CD14-positive monocyte (primary cell): ENCODE measurements around the gene CWC25. TPM values are rescaled to one million over a fixed set of nuclear protein-coding genes. Genes with fewer than 3 reads are reported as not detected.
A peak's percentile ranks its signal among the peaks of the same experiment; 100 is the strongest.

Experiments used
- DNase-seq, 3 donors: peaks; one replicate each; pipeline ENCODE4 v3.0.0-alpha.2; 2011 to 2022
- H2AFZ ChIP-seq: 2 replicates; pipeline ENCODE4 v1.6.0; 2012; ENCODE audit warnings: mild to moderate bottlenecking, low read depth, low read length, inconsistent platforms; ENCODE audit not compliant: insufficient read depth, poor library complexity, severe bottlenecking
- H3K27ac ChIP-seq, 2 donors: 1 replicate in 1 of 2; 2 replicates in 1 of 2; pipeline ENCODE4 v1.5.1; 2012 to 2013; ENCODE audit warnings: low read length in 2 of 2, control low read depth in 1 of 2, inconsistent platforms in 1 of 2, low read depth in 1 of 2, mild to moderate bottlenecking in 1 of 2
- H3K27me3 ChIP-seq, 2 donors: one replicate each; pipeline versions ENCODE4 v1.6.0 to v1.6.1; 2011 to 2013; ENCODE audit warnings: low read length in 2 of 2; ENCODE audit not compliant: control insufficient read depth in 2 of 2, insufficient read depth in 2 of 2
- H3K36me3 ChIP-seq, 2 donors: replicated peaks in 1 of 2; 1 replicate in 1 of 2; 2 replicates in 1 of 2; pipeline versions ENCODE4 v1.5.1 to v1.6.1; 2012 to 2013; ENCODE audit warnings: low read length in 2 of 2, control low read depth in 1 of 2, inconsistent platforms in 1 of 2, mild to moderate bottlenecking in 1 of 2; ENCODE audit not compliant: insufficient read depth in 2 of 2, control insufficient read depth in 1 of 2
- H3K4me1 ChIP-seq, 2 donors: 1 replicate in 1 of 2; 2 replicates in 1 of 2; pipeline versions ENCODE4 v1.5.1 to v1.6.1; 2012 to 2013; ENCODE audit warnings: low read length in 2 of 2, control low read depth in 1 of 2, inconsistent platforms in 1 of 2, mild to moderate bottlenecking in 1 of 2, moderate library complexity in 1 of 2; ENCODE audit not compliant: insufficient read depth in 2 of 2, control insufficient read depth in 1 of 2
- H3K4me2 ChIP-seq: replicated peaks from 2 replicates; pipeline ENCODE3; 2012; ENCODE audit warnings: low read length, moderate library complexity, mild to moderate bottlenecking; ENCODE audit not compliant: poor library complexity, severe bottlenecking; ENCODE audit errors: extremely low read depth
- H3K4me3 ChIP-seq, 3 experiments: fragments of 200-600 bp in 1 of 3; sonication (generic) in 1 of 3; replicated peaks in 1 of 3; 1 replicate in 2 of 3; 2 replicates in 1 of 3; pipeline ENCODE4 v1.5.1; 2011 to 2013; ENCODE audit warnings: low read length in 3 of 3, mild to moderate bottlenecking in 3 of 3, control low read depth in 2 of 3, low read depth in 2 of 3, inconsistent platforms in 1 of 3, moderate library complexity in 1 of 3
- H3K79me2 ChIP-seq: 2 replicates; pipeline ENCODE4 v1.6.0; 2012; ENCODE audit warnings: mild to moderate bottlenecking, control low read depth, inconsistent platforms, low read length, moderate library complexity; ENCODE audit not compliant: insufficient read depth
- H3K9ac ChIP-seq: 2 replicates; pipeline ENCODE4 v1.6.0; 2017; ENCODE audit warnings: low read length, mild to moderate bottlenecking; ENCODE audit not compliant: insufficient read depth, poor library complexity, severe bottlenecking
- H3K9me3 ChIP-seq, 2 donors: replicated peaks in 1 of 2; 1 replicate in 1 of 2; 2 replicates in 1 of 2; pipeline versions ENCODE4 v1.5.1 to v1.6.1; 2012 to 2013; ENCODE audit warnings: low read length in 2 of 2, control low read depth in 1 of 2; ENCODE audit not compliant: control insufficient read depth in 1 of 2, insufficient read depth in 1 of 2
- H4K20me1 ChIP-seq: 2 replicates; pipeline ENCODE4 v1.6.0; 2012; ENCODE audit warnings: mild to moderate bottlenecking, low read length, control low read depth, moderate library complexity; ENCODE audit not compliant: insufficient read depth
- H3K27ac Mint-ChIP-seq, 7 donors: one replicate each; pipeline ENCODE4 v1.8.0; 2020; ENCODE audit warnings: mild to moderate bottlenecking in 7 of 7, mixed read lengths in 7 of 7, moderate library complexity in 6 of 7, inconsistent platforms in 2 of 7
- H3K27me3 Mint-ChIP-seq, 3 donors: one replicate each; pipeline ENCODE4 v1.8.0; 2021 to 2022; ENCODE audit warnings: low read depth in 3 of 3, mild to moderate bottlenecking in 3 of 3, mixed read lengths in 3 of 3, moderate library complexity in 3 of 3, inconsistent platforms in 1 of 3
- H3K36me3 Mint-ChIP-seq, 2 donors: one replicate each; pipeline ENCODE4 v1.8.0; 2020; ENCODE audit warnings: mixed read lengths in 2 of 2, inconsistent platforms in 1 of 2, mild to moderate bottlenecking in 1 of 2
- H3K4me1 Mint-ChIP-seq: one replicate; pipeline ENCODE4 v1.8.0; 2020; ENCODE audit warnings: mild to moderate bottlenecking, mixed read lengths
- H3K4me3 Mint-ChIP-seq, 2 donors: one replicate each; pipeline ENCODE4 v1.8.0; 2020; ENCODE audit warnings: mild to moderate bottlenecking in 2 of 2, mixed read lengths in 2 of 2, moderate library complexity in 1 of 2
- H3K9me3 Mint-ChIP-seq, 7 donors: one replicate each; pipeline ENCODE4 v1.8.0; 2020 to 2022; ENCODE audit warnings: mixed read lengths in 7 of 7, mild to moderate bottlenecking in 6 of 7, moderate library complexity in 6 of 7, inconsistent platforms in 2 of 7
- CTCF ChIP-seq: fragments of 200-600 bp; IDR thresholded peaks from one replicate; pipeline ENCODE4 v1.8.0; 2022; ENCODE audit warnings: antibody characterized with exemption, mild to moderate bottlenecking
- WGBS: methylation state at CpG from one replicate; pipeline ENCODE4 v1.1.5; 2013; ENCODE audit warnings: missing lambda C conversion rate; ENCODE audit not compliant: insufficient coverage; 5-methylcytosine and 5-hydroxymethylcytosine counted together
- intact Hi-C, 2 donors: fragments of 100-400 bp; cut with micrococcal nuclease; formaldehyde crosslinking; loops; one replicate each; pipeline versions ENCODE4 v1.15.0 to v1.15.1; 2023
- polyA plus RNA-seq, 3 donors: library from polyadenylated mRNA; depleted of rRNA in 1 of 3; unstranded in 2 of 3; stranded (reverse) in 1 of 3; fragments of 300-500 nt in 2 of 3; fragments of >200 nt in 1 of 3; fragmentation: Illumina TruSeq in 2 of 3; gene quantifications; 1 replicate in 2 of 3; 2 replicates in 1 of 3; pipeline ENCODE4 v1.2.3, GENCODE V29; 2012 to 2021

The CWC25 gene
- polyA plus RNA-seq, 3 donors: 7.5 to 63.2 (median 8.4) TPM

GRCh38 chr17:38800237-38800760 is 24.8 kb downstream of the CWC25 start:
- peak overlapping the region; percentile 88 to 93 for H3K27ac ChIP-seq
- peaks cover 32 to 58% of the 10 kb centered on the region in 2 donors for H3K36me3 ChIP-seq
- no peaks in the 10 kb centered on the region for H3K27me3 ChIP-seq
- no peak for DNase-seq
- H3K4me3 ChIP-seq: peak overlapping the region; percentile 63 to 97 (median 87)
- H3K4me1 ChIP-seq: peaks cover 25 to 27% of the 10 kb centered on the region in 2 donors
- intact Hi-C loops: loop anchor here (1.0 to 10.0 kb wide), 3 partner anchors 45 to 98 kb away; partner anchors contain the start of gene PSMB3 (in 2 of the 2)
- H3K36me3 Mint-ChIP-seq: peaks cover 44 to 50% of the 10 kb centered on the region in 2 donors
- H3K4me1 Mint-ChIP-seq: peaks cover 32% of the 10 kb centered on the region
- peak overlapping the region; percentile 69 for H2AFZ ChIP-seq
- H3K9ac ChIP-seq: peak overlapping the region; percentile 95
- H3K4me3 Mint-ChIP-seq: peak overlapping the region; percentile 82 to 89
- H3K4me2 ChIP-seq: peak overlapping the region; percentile 73
- WGBS: 28% methylated on average over 6 of the region's 14 CpGs
- TF ChIP-seq CTCF: no peak
- peaks cover 0 to 1% (median 0%) of the 10 kb centered on the region in 7 donors for H3K9me3 Mint-ChIP-seq
- no peaks in the 10 kb centered on the region for H3K27me3 Mint-ChIP-seq
- no peaks in the 10 kb centered on the region for H3K9me3 ChIP-seq
- H4K20me1 ChIP-seq: peaks cover 31% of the 10 kb centered on the region
- peak overlapping the region; percentile 76 to 94 (median 90) for H3K27ac Mint-ChIP-seq
- peaks cover 39% of the 10 kb centered on the region for H3K79me2 ChIP-seq

GRCh38 chr17:38799501-38800236 is 25.5 kb downstream of the CWC25 start, which contains the start of gene PIP4K2B:
Gene PIP4K2B, minus strand, starts transcription at chr17:38799556. Its CDS starts 132 bp downstream, at chr17:38799424.
- Mint-ChIP-seq H3K9me3 (peaks cover 0 to 1% (median 0%) of the 10 kb centered on the region in 7 donors), H3K36me3 (peaks cover 41 to 44% of the 10 kb centered on the region in 2 donors), H3K27me3 (no peaks in the 10 kb centered on the region), H3K27ac (peak within 1 kb of the TSS; percentile 84 to 94 (median 91)), H3K4me1 (peaks cover 32% of the 10 kb centered on the region), H3K4me3 (peak within 1 kb of the TSS; percentile 96 to 98)
- peak within 1 kb of the TSS; percentile 95 for H3K9ac ChIP-seq
- WGBS: under 1% methylated on average over 56 of the region's 76 CpGs
- H3K36me3 ChIP-seq: peaks cover 32 to 55% of the 10 kb centered on the region in 2 donors
- peaks cover 31% of the 10 kb centered on the region for H4K20me1 ChIP-seq
- TF ChIP-seq CTCF: no peak
- intact Hi-C loops: loop anchor here (1.0 to 10.0 kb wide), 3 partner anchors 45 to 97 kb away; partner anchors contain the start of gene PSMB3 (in 2 of the 2)
- no peaks in the 10 kb centered on the region for H3K27me3 ChIP-seq
- H3K79me2 ChIP-seq: peaks cover 45% of the 10 kb centered on the region
- H3K9me3 ChIP-seq: no peaks in the 10 kb centered on the region
- peak; percentile 96 to 97 (median 97) for DNase-seq
- peak within 1 kb of the TSS; percentile 99 for H3K4me2 ChIP-seq
- peaks cover 25 to 27% of the 10 kb centered on the region in 2 donors for H3K4me1 ChIP-seq
- peak within 1 kb of the TSS; percentile 88 to 93 for H3K27ac ChIP-seq
- peak within 1 kb of the TSS; percentile 73 to 97 (median 87) for H3K4me3 ChIP-seq
- peak within 1 kb of the TSS; percentile 87 for H2AFZ ChIP-seq
